ENCODE measurements around the gene TBC1D21.

The TBC1D21 gene

GRCh38 chr15:73869216-73869995, 4.0 kb upstream of the TBC1D21 start:
- H3K9me3 Mint-ChIP-seq = no peaks in the 10 kb centered on the region
- no peaks in the 10 kb centered on the region for H3K36me3 Mint-ChIP-seq (ENCODE audit: low read depth)
- no peak for ATAC-seq
- peaks cover 17% of the 10 kb centered on the region for H3K27me3 Mint-ChIP-seq
- no peak overlapping the region for H3K4me3 Mint-ChIP-seq
- peaks cover 8% of the 10 kb centered on the region for H3K4me1 Mint-ChIP-seq
- no peak for DNase-seq
- no peak overlapping the region for H3K27ac Mint-ChIP-seq

- Mint-ChIP-seq H3K4me1 (peaks cover 5% of the 10 kb centered on the region), H3K27ac (no peak overlapping the region)
These were observed 2.5 kb upstream of the TBC1D21 start for GRCh38 chr15:73870700-73871408.

GRCh38 chr15:73872346-73872745, 1.0 kb upstream of the TBC1D21 start:
- no peak overlapping the region for H3K27ac Mint-ChIP-seq
- H3K4me3 Mint-ChIP-seq = no peak overlapping the region
- no peaks in the 10 kb centered on the region for H3K4me1 Mint-ChIP-seq
- peaks cover 21% of the 10 kb centered on the region for H3K27me3 Mint-ChIP-seq
- DNase-seq = no peak
- no peaks in the 10 kb centered on the region for H3K9me3 Mint-ChIP-seq
- H3K36me3 Mint-ChIP-seq (ENCODE audit: low read depth) = no peaks in the 10 kb centered on the region
- ATAC-seq = no peak

More at GRCh38 chr15:73870700-73871408, 2.5 kb upstream of the TBC1D21 start:
- DNase-seq (no peak), ATAC-seq (no peak)
- H3K9me3 Mint-ChIP-seq = no peaks in the 10 kb centered on the region
- no peak overlapping the region for H3K4me3 Mint-ChIP-seq
- H3K36me3 Mint-ChIP-seq (ENCODE audit: low read depth) = no peaks in the 10 kb centered on the region
- H3K27me3 Mint-ChIP-seq = peaks cover 17% of the 10 kb centered on the region

GRCh38 chr15:73873889-73874511, 636 bp downstream of the TBC1D21 start:
- DNase-seq = peak; percentile 16
- Mint-ChIP-seq H3K4me1 (no peaks in the 10 kb centered on the region), H3K9me3 (no peaks in the 10 kb centered on the region), H3K4me3 (no peak overlapping the region), H3K27ac (no peak overlapping the region), H3K36me3 (ENCODE audit: low read depth) (no peaks in the 10 kb centered on the region), H3K27me3 (peaks cover 21% of the 10 kb centered on the region)
- ATAC-seq = no peak

- no peaks in the 10 kb centered on the region for H3K4me1 Mint-ChIP-seq
- H3K36me3 Mint-ChIP-seq (ENCODE audit: low read depth) = no peaks in the 10 kb centered on the region
- no peak overlapping the region for H3K27ac Mint-ChIP-seq
- no peaks in the 10 kb centered on the region for H3K9me3 Mint-ChIP-seq
- DNase-seq (no peak), ATAC-seq (no peak)
- peaks cover 11% of the 10 kb centered on the region for H3K27me3 Mint-ChIP-seq
- H3K4me3 Mint-ChIP-seq = no peak overlapping the region
These were observed 6.1 kb downstream of the TBC1D21 start for GRCh38 chr15:73879426-73879825.

- H3K4me3 Mint-ChIP-seq = no peak overlapping the region
- DNase-seq = no peak
These were observed 8.4 kb downstream of the TBC1D21 start for GRCh38 chr15:73881579-73882320.

GRCh38 chr15:73882761-73883419, 9.5 kb downstream of the TBC1D21 start:
- H3K27ac Mint-ChIP-seq = no peak overlapping the region

More at GRCh38 chr15:73881579-73882320, 8.4 kb downstream of the TBC1D21 start:
- ATAC-seq = no peak
- no peaks in the 10 kb centered on the region for H3K9me3 Mint-ChIP-seq
- H3K27me3 Mint-ChIP-seq = peaks cover 8% of the 10 kb centered on the region
- H3K27ac Mint-ChIP-seq = no peak overlapping the region
- no peaks in the 10 kb centered on the region for H3K4me1 Mint-ChIP-seq
- no peaks in the 10 kb centered on the region for H3K36me3 Mint-ChIP-seq (ENCODE audit: low read depth)

GRCh38 chr15:73884159-73884558, 10.8 kb downstream of the TBC1D21 start:
- H3K27me3 Mint-ChIP-seq = peaks cover 7% of the 10 kb centered on the region
- H3K27ac Mint-ChIP-seq = no peak overlapping the region

More at GRCh38 chr15:73882761-73883419, 9.5 kb downstream of the TBC1D21 start:
- H3K4me1 Mint-ChIP-seq = no peaks in the 10 kb centered on the region
- DNase-seq (no peak), ATAC-seq (no peak)
- H3K36me3 Mint-ChIP-seq (ENCODE audit: low read depth) = no peaks in the 10 kb centered on the region
- peaks cover 7% of the 10 kb centered on the region for H3K27me3 Mint-ChIP-seq
- no peak overlapping the region for H3K4me3 Mint-ChIP-seq
- no peaks in the 10 kb centered on the region for H3K9me3 Mint-ChIP-seq

GRCh38 chr15:73885954-73886700, 12.8 kb downstream of the TBC1D21 start:
- DNase-seq = no peak
- no peaks in the 10 kb centered on the region for H3K9me3 Mint-ChIP-seq
- no peaks in the 10 kb centered on the region for H3K4me1 Mint-ChIP-seq
- ATAC-seq = no peak
- no peak overlapping the region for H3K27ac Mint-ChIP-seq
- peaks cover 6% of the 10 kb centered on the region for H3K27me3 Mint-ChIP-seq
- H3K4me3 Mint-ChIP-seq = no peak overlapping the region
- H3K36me3 Mint-ChIP-seq (ENCODE audit: low read depth) = no peaks in the 10 kb centered on the region

More at GRCh38 chr15:73884159-73884558, 10.8 kb downstream of the TBC1D21 start:
- no peak for DNase-seq
- Mint-ChIP-seq H3K9me3 (no peaks in the 10 kb centered on the region), H3K4me1 (no peaks in the 10 kb centered on the region), H3K4me3 (no peak overlapping the region), H3K36me3 (ENCODE audit: low read depth) (no peaks in the 10 kb centered on the region)
- no peak for ATAC-seq

GRCh38 chr15:73886717-73887345, 13.5 kb downstream of the TBC1D21 start:
- Mint-ChIP-seq H3K4me1 (no peaks in the 10 kb centered on the region), H3K4me3 (no peak overlapping the region), H3K9me3 (no peaks in the 10 kb centered on the region), H3K27me3 (peaks cover 6% of the 10 kb centered on the region), H3K27ac (no peak overlapping the region), H3K36me3 (ENCODE audit: low read depth) (no peaks in the 10 kb centered on the region)
- ATAC-seq = no peak
- DNase-seq = no peak

GRCh38 chr15:73887481-73887880, 14.1 kb downstream of the TBC1D21 start:
- H3K9me3 Mint-ChIP-seq = no peaks in the 10 kb centered on the region
- ATAC-seq = no peak
- no peak for DNase-seq
- H3K36me3 Mint-ChIP-seq (ENCODE audit: low read depth) = no peaks in the 10 kb centered on the region
- no peak overlapping the region for H3K4me3 Mint-ChIP-seq
- H3K4me1 Mint-ChIP-seq = no peaks in the 10 kb centered on the region
- H3K27ac Mint-ChIP-seq = no peak overlapping the region
- no peaks in the 10 kb centered on the region for H3K27me3 Mint-ChIP-seq

GRCh38 chr15:73888224-73889041, 15.1 kb downstream of the TBC1D21 start:
- no peak for DNase-seq
- no peaks in the 10 kb centered on the region for H3K36me3 Mint-ChIP-seq (ENCODE audit: low read depth)
- ATAC-seq = no peak
- no peaks in the 10 kb centered on the region for H3K27me3 Mint-ChIP-seq
- no peaks in the 10 kb centered on the region for H3K4me1 Mint-ChIP-seq
- no peak overlapping the region for H3K27ac Mint-ChIP-seq
- no peak overlapping the region for H3K4me3 Mint-ChIP-seq
- H3K9me3 Mint-ChIP-seq = no peaks in the 10 kb centered on the region
